Mucosa of rectum (tissue), 2 donors: ENCODE results near the gene LRRC15.

ENCODE experiments used
- H3K27ac ChIP-seq, 2 donors: one replicate each; pipeline ENCODE4 v1.7.0; 2013; ENCODE audit warnings: inconsistent platforms in 2 of 2, low read depth in 2 of 2, low read length in 2 of 2
- H3K27me3 ChIP-seq, 2 donors: one replicate each; pipeline ENCODE4 v1.7.0; 2013; ENCODE audit warnings: low read length in 2 of 2; ENCODE audit not compliant: control insufficient read depth in 2 of 2, insufficient read depth in 2 of 2
- H3K36me3 ChIP-seq, 2 donors: one replicate each; pipeline ENCODE4 v1.7.0; 2013; ENCODE audit warnings: low read length in 2 of 2; ENCODE audit not compliant: control insufficient read depth in 2 of 2, insufficient read depth in 2 of 2
- H3K4me1 ChIP-seq, 2 donors: one replicate each; pipeline ENCODE4 v1.7.0; 2013; ENCODE audit warnings: low read length in 2 of 2, mild to moderate bottlenecking in 1 of 2; ENCODE audit not compliant: control insufficient read depth in 2 of 2, insufficient read depth in 2 of 2
- H3K4me3 ChIP-seq, 2 donors: one replicate each; pipeline ENCODE4 v1.7.0; 2013; ENCODE audit warnings: low read length in 2 of 2
- H3K9ac ChIP-seq, 2 donors: one replicate each; pipeline ENCODE4 v1.7.0; 2013; ENCODE audit warnings: low read length in 2 of 2, low read depth in 1 of 2, mild to moderate bottlenecking in 1 of 2
- H3K9me3 ChIP-seq, 2 donors: one replicate each; pipeline ENCODE4 v1.7.0; 2013; ENCODE audit warnings: low read length in 2 of 2; ENCODE audit not compliant: control insufficient read depth in 2 of 2
- donor health status: healthy.
- donor health status: Normal muscosa, but diverticular disease.

Gene LRRC15

DNA sequence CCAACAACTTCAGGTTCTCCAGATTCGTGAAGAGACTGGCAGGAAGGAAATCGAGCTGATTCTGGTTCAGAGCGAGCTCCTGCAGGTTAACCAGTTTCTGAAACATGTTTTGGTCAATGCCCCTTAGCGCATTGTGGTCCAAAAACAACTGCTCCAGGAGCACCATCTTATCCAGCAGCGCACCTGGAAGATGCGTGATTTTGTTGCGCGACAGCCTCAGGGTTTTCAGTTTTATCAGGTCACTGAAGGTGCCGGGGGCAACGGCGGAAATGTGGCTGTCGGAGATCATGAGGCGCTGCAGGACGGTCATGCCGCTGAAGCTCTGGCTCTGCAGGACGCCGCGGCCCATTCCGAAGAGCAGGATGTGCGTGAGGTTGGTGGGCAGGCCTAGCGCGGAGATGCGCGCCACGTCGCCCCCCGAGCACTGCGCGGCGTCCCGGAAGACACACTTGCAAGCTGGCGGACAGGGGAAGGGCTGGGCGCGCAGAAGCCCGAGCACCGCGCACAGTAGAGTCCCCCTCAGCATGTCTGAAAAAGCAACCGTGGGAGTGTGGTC is 28.3 kb upstream of the LRRC15 start:
- no peaks in the 10 kb centered on the region for H3K9me3 ChIP-seq
- H3K4me1 ChIP-seq = peaks cover 3 to 17% of the 10 kb centered on the region in 2 donors
- H3K27me3 ChIP-seq = no peaks in the 10 kb centered on the region
- H3K36me3 ChIP-seq = no peaks in the 10 kb centered on the region
- H3K4me3 ChIP-seq = peak overlapping the region in 1 of 2 donors; percentile 31
- H3K9ac ChIP-seq = no peak overlapping the region
- no peak overlapping the region for H3K27ac ChIP-seq

- H3K4me3 ChIP-seq = peak overlapping the region in 1 of 2 donors; percentile 31
Observed at GRCh38 chr3:194396859-194397756, 27.6 kb upstream of the LRRC15 start.

DNA sequence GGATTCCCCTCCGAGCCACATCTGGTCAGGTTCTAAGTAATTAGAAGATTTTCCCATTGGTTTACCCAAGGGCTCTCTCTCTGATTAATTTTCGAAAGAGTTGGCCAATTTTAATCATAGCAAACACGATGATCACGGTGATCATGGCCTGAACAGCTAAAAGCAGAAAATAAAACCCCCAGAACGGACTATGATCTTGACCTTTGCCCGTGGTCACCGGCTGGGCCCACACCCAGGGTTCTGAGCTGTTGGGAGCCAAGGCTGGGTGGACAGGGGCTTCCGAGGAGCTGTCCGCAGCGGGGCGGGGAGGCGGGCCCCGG is 27.0 kb upstream of the LRRC15 start:
- Histone ChIP-seq H3K9ac (no peak overlapping the region), H3K27me3 (no peaks in the 10 kb centered on the region), H3K4me3 (peak overlapping the region; percentile 10 to 23)

More at GRCh38 chr3:194396859-194397756, 27.6 kb upstream of the LRRC15 start:
- H3K9ac ChIP-seq = no peak overlapping the region
- H3K9me3 ChIP-seq = no peaks in the 10 kb centered on the region
- peak overlapping the region; percentile 24 to 42 for H3K27ac ChIP-seq
- H3K4me1 ChIP-seq = peaks cover 3 to 20% of the 10 kb centered on the region in 2 donors
- H3K27me3 ChIP-seq = no peaks in the 10 kb centered on the region
- H3K36me3 ChIP-seq = no peaks in the 10 kb centered on the region

DNA sequence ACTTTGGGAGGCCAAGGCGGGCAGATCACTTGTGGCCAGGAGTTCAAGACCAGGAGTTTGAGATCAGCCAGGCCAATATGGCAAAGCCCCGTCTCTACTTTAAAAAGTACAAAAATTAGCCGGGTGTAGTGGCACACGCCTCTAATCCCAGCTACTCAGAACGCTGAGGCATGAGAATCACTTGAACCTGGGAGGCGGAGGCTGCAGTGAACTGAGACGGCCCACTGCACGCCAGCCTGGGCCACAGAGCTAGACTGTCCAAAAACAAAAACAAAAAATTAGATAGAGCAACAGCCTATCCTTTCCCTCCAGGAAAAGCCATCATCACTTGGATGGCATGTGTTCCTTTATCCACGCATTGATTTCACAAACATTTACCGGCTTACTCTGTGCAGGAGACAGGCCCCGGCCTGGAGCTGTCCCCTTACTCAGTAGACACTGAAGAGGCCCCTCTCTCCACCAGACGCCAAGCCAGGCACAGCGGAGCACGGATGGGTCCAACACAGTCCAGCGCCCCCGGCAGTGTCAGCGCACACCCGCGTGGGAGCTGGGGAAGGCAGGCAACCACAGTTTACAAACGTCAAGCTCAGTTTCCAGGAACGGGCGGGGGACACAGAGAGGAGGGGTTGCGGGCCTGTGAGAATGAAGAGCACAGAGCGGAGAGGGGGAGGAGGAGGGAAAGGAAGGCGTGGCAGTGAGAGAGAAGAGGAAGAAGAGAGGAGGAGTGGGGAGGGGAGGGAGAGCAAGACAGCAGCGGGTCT is 26.4 kb upstream of the LRRC15 start:
- no peaks in the 10 kb centered on the region for H3K36me3 ChIP-seq
- peak overlapping the region; percentile 42 to 63 for H3K27ac ChIP-seq
- H3K4me3 ChIP-seq = peak overlapping the region; percentile 10 to 23
- no peaks in the 10 kb centered on the region for H3K27me3 ChIP-seq
- no peaks in the 10 kb centered on the region for H3K9me3 ChIP-seq
- H3K9ac ChIP-seq = no peak overlapping the region
- H3K4me1 ChIP-seq = peaks cover 3 to 20% of the 10 kb centered on the region in 2 donors

More for the DNA sequence above, 27.0 kb upstream of the LRRC15 start:
- peaks cover 3 to 20% of the 10 kb centered on the region in 2 donors for H3K4me1 ChIP-seq
- no peaks in the 10 kb centered on the region for H3K9me3 ChIP-seq
- H3K36me3 ChIP-seq = no peaks in the 10 kb centered on the region
- peak overlapping the region; percentile 24 to 42 for H3K27ac ChIP-seq

GRCh38 chr3:194395212-194395611 is 25.7 kb upstream of the LRRC15 start:
- Histone ChIP-seq H3K4me1 (peaks cover 3 to 20% of the 10 kb centered on the region in 2 donors), H3K9me3 (no peaks in the 10 kb centered on the region), H3K27me3 (no peaks in the 10 kb centered on the region), H3K27ac (peak overlapping the region; percentile 10 to 63), H3K9ac (no peak overlapping the region), H3K4me3 (no peak overlapping the region), H3K36me3 (no peaks in the 10 kb centered on the region)

- no peaks in the 10 kb centered on the region for H3K36me3 ChIP-seq
- H3K27me3 ChIP-seq = no peaks in the 10 kb centered on the region
- no peaks in the 10 kb centered on the region for H3K9me3 ChIP-seq
- no peak overlapping the region for H3K9ac ChIP-seq
- peaks cover 1 to 20% of the 10 kb centered on the region in 2 donors for H3K4me1 ChIP-seq
- H3K4me3 ChIP-seq = no peak overlapping the region
- H3K27ac ChIP-seq = no peak overlapping the region
Observed at GRCh38 chr3:194392576-194392975, 23.0 kb upstream of the LRRC15 start.

GRCh38 chr3:194390835-194391234 is 21.3 kb upstream of the LRRC15 start:
- H3K9me3 ChIP-seq = no peaks in the 10 kb centered on the region
- H3K27me3 ChIP-seq = no peaks in the 10 kb centered on the region
- H3K9ac ChIP-seq = no peak overlapping the region
- H3K4me1 ChIP-seq = peaks cover 0 to 16% of the 10 kb centered on the region in 2 donors
- H3K4me3 ChIP-seq = no peak overlapping the region
- no peak overlapping the region for H3K27ac ChIP-seq
- H3K36me3 ChIP-seq = no peaks in the 10 kb centered on the region

GRCh38 chr3:194389269-194389668 is 19.7 kb upstream of the LRRC15 start:
- Histone ChIP-seq H3K27ac (no peak overlapping the region), H3K4me1 (peaks cover 0 to 4% of the 10 kb centered on the region in 2 donors), H3K36me3 (no peaks in the 10 kb centered on the region), H3K9ac (no peak overlapping the region), H3K9me3 (no peaks in the 10 kb centered on the region), H3K27me3 (no peaks in the 10 kb centered on the region), H3K4me3 (no peak overlapping the region)

- no peak overlapping the region for H3K27ac ChIP-seq
- no peaks in the 10 kb centered on the region for H3K36me3 ChIP-seq
- no peaks in the 10 kb centered on the region for H3K9me3 ChIP-seq
- no peak overlapping the region for H3K9ac ChIP-seq
- no peak overlapping the region for H3K4me3 ChIP-seq
- H3K4me1 ChIP-seq = peaks cover 0 to 4% of the 10 kb centered on the region in 2 donors
- H3K27me3 ChIP-seq = no peaks in the 10 kb centered on the region
Observed at GRCh38 chr3:194387926-194388418, 18.4 kb upstream of the LRRC15 start.

DNA sequence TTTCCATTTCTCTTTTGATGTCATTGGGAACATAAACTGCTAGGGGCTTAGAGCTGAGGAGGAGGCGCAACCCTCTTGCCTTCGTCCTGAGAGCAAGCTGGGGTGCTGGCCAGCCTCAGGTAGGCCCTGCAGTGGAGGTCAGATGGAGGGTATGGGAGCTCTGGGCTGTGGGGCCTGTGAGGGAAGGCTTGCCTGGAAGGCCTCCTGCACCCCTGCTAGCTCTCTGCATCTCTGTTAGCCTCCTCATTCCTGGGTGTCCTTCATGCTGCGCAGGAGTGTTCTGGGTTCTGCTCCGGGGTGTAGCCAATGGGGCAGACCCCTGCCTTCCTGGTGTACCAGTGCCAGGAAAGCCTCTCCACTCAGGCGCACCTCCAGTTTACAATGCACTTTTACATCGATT is 17.7 kb upstream of the LRRC15 start:
- no peaks in the 10 kb centered on the region for H3K27me3 ChIP-seq
- H3K9ac ChIP-seq = no peak overlapping the region
- no peak overlapping the region for H3K27ac ChIP-seq
- H3K4me3 ChIP-seq = no peak overlapping the region
- H3K4me1 ChIP-seq = no peaks in the 10 kb centered on the region
- no peaks in the 10 kb centered on the region for H3K9me3 ChIP-seq
- H3K36me3 ChIP-seq = no peaks in the 10 kb centered on the region
